HG03520 (cell line): ENCODE measurements around the gene PRR15L.
"Not testable (repeated sequence)": the region's sequence is repeated elsewhere in the genome, so short reads cannot be mapped to it uniquely, and the experiment has no call there.

Experiments used
- ATAC-seq: cut with Tn5 transposase; IDR thresholded peaks from one replicate; pipeline ENCODE4 v1.9.1; 2021; ENCODE audit warnings: mild to moderate bottlenecking, moderate library complexity; ENCODE audit not compliant: unreplicated experiment

The PRR15L gene

GRCh38 chr17:47957591-47958490, at the start of gene PRR15L:
PRR15L (minus strand) TSS chr17:47957883; CDS start chr17:47953234, 4,649 bp downstream.
- ATAC-seq, result no peak

GRCh38 chr17:48006936-48007709, 49.4 kb upstream of the PRR15L start:
- ATAC-seq, result no peak

- no peak for ATAC-seq
These were observed 47.3 kb upstream of the PRR15L start for GRCh38 chr17:48004983-48005382.

DNA sequence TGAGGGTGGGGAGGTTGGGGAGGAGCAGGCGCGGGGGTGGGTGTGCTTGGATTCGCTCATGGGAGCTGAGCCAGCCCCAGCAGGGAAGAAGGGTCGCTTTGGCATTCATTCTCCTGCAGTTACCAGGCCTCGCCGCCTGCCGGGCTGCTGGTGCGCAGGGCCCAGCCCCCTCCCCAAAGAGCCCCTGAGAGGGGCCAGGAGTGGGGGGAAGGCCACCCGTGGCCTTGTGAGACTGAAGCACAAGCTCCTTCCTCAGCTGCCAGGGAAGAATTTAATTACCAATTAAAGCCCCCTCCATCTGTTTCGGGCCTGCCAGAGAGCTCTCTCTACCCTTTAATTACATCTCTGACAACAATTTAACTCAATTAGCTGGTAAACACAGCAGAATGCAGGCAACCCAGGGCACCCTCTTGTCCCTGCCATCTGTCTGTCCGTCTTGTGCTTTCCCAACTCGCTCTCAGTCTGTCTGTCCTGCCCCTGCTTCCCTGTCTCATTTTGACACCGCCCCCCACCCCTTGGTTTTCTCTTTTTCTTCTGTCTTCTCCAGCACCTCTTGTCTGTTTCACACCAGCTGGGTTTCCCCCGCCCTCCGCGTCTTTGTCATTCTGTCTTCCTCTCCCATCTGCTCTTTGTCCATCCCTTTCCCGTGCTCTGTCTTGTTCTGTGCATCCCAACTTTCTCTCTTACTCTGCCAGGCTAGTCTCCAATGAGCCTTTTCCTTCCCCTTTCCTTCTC, 45.9 kb upstream of the PRR15L start:
- ATAC-seq, result no peak

DNA sequence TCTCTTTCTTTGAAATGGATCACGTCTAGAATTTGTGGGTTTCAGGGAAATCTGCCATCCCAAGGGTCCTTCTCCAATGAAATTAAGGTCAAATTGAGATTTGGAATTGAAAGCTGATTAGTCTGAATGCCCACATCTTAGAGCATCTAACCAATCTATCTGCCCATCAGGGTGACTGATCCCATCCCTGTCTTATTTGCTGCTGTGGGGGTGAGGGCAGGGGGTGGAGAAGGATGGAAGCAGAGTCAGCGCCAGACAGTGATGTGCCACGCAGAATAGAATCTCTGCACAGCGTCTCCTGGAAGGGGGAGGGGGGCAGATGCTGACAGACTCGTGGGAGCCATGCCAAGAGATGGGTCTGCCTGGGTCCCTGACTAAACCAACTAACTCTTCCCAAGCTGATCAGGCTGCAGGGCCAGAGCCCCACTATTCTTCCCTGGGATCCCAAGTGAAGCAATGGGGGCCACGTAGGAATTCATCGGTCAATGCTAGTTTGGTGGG, 45.3 kb upstream of the PRR15L start:
- ATAC-seq, result no peak

DNA sequence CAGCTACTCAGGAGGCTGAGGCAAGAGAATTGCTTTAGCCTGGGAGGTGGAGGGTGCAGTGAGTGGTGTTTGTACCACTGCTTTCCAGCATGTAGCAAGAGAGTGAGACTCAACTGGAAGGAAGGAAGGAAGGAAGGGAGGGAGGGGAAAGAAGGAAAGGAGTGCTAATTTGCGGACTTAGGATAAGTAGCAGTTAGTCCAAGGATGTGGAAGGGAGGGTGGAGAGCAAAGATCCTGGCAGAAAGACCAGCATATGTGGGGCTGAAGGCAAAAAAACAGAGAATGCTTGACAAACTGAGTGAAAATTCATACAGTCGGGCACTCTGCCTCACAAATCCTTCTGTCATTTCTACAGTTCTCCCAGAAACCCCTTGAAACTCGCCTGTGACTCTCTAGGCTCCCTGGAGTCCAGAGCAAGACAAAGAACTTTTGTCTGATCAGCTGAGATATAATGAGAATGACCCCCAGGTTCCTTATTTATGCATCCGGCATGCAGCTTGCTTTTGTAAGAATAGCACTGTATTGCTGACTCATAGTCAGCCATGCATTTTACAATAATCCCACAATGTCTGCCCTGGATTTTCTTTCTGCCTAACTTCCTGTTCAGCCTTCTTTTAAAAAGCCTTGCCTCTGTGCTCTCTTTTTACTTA, 44.7 kb upstream of the PRR15L start:
- no peak for ATAC-seq

DNA sequence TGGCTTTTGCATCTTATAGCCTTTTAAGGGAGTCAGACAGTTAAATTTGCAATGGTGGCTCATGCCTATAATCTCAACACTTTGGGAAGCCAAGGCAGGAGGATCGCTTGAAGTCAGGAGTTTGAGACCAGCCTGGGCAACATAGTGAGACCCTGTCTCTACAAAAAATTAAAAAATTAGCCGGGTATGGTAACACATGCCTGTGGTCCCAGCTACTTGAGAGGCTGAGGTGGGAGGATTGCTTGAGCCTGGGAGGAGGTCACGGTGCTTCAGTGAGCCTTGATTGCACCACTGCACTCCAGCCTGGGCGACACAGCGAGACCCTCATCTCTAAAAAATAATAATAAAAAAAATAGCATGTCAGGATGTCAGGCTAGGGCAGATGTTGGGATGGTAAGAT, 44.0 kb upstream of the PRR15L start:
- not testable (repeated sequence) for ATAC-seq

DNA sequence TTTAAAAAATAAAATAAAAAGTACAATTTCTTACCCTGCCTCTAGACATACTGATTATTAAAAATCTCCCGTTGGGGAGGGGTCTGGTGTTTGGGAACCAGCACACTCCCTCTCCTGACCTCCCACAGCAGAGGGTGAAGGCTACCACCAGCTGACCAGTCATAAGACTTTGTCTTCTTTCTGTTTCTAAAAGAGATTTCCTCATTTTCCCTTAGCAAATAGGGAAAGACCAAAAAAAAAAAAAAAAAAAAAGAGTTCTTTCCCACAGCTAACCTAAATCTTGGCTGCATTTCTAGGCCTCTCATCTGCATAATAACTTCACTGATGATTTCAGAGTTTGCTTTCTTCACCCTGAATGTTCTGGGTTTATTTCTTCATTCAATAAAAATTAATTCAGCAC, 43.5 kb upstream of the PRR15L start:
- no peak for ATAC-seq

- ATAC-seq, result no peak
These were observed 41.9 kb upstream of the PRR15L start for GRCh38 chr17:47999582-47999981.

DNA sequence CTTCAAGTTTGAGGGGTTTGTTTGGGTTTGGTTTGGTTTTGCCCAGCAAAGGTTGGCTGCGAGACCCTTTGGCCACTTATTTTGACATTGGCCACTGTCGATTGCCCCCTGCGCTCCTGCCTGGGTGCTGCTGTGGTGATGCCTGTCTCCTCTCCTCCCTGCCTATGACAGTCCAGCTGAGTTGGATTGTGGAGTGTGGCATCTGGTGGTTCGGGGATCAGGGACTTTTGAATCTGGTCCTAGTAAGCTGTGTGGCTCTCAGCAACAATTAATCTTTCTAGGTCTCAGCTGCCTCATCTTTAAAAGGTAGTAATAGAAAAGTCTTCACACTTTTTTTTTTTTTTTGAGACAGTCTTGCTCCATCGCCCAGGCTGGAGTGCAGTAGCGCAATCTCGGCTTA, 40.4 kb upstream of the PRR15L start:
- no peak for ATAC-seq

DNA sequence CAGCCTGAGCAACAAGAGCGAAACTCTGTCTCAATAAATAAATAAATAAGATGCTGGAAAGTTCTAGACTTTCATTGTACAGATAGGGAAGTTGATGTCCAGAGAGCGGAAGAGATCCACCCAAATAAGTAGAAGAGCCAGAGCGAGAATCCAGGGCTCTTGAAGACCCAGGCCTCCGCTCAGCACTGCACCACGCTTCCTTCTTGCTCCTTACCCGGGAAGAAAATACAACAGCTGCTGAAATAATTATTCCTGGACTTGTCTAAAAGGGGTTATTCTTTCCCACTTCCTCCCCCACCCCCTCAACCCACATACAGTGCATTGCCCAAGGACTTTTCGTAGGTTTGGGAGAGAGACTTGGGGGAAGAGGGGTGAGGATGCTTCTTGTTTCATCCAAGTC, 39.9 kb upstream of the PRR15L start:
- no peak for ATAC-seq

- ATAC-seq, result no peak
These were observed 38.5 kb upstream of the PRR15L start for GRCh38 chr17:47996201-47996600.

DNA sequence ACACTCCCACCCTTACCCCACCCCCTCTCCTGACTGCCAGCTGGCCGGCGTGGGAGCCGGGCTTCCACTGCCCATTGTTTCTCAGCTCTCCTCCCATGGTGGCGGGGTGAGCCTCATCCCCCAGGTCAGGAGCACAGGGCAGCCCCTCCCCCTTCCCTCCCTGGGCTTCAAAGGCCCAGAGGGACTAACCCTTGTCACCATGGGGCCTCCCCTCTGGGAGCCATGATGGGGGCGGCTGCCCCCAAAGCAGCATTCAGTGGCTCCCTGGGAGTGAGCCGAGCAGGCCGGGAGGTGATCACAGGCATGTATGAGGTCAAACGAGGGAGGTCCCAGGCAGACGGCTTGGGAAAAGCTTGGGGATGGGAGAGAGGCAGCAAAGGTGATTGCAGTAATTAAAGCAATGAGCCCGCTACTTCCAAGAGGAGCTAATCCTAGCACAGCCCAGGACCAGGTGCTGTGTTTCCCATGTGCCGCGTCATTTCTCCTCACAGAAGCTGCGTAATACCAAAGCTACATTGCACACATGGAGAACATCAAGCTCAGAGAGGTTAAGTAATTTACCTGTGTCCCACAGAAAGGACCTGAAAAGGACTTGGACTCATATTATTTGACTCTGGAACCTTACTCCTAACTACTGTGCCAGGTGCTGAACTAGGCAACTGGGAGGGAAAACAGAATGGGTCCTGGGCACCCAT, 37.7 kb upstream of the PRR15L start:
- ATAC-seq, result no peak

- ATAC-seq, result no peak
These were observed 37.0 kb upstream of the PRR15L start for GRCh38 chr17:47994724-47995123.

GRCh38 chr17:47993964-47994363, 36.3 kb upstream of the PRR15L start:
- no peak for ATAC-seq

DNA sequence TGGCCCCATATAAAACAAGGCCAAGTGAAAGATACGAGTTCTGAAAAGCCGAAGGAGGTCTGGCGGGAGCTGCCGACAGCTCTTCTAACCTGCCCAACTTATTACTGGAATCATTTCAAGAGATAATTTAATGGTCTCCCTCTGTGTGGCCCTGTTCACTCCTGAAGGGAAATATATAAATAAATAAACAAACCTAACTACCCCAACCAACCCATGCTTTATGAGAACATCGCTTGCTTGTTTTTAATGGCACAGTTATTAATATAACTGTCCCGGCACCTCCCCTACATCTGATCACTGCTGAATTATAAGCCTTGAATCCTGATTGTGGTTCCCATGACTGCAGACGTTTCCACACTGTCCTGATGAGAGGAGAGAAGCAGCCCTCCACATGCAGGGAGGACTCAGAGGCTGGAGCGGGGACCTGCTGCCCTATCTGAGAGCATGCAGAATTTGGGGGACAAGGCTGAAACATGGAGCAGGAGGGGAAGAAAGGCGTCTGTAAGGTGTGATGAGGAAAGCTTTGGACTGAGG, 35.4 kb upstream of the PRR15L start:
- ATAC-seq, result no peak

DNA sequence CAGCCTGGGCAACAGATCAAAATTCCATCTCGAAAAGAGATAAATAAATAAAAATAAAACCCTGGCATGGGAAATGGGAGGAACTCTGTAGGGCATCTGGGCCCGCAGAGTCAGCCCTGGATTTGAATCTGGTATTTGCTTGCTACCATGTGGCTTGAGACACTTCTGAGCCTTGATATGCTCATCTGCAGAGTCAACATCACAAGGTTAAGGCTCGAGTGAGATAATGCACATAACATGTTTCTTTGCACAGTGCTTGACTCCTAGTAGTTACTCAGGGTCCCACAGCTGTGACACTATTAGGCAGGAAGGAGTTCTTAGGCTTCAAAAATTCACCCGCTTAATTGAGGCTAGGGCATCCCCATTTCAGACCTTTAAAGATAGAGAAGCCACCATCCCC, 34.5 kb upstream of the PRR15L start:
- ATAC-seq, result no peak

DNA sequence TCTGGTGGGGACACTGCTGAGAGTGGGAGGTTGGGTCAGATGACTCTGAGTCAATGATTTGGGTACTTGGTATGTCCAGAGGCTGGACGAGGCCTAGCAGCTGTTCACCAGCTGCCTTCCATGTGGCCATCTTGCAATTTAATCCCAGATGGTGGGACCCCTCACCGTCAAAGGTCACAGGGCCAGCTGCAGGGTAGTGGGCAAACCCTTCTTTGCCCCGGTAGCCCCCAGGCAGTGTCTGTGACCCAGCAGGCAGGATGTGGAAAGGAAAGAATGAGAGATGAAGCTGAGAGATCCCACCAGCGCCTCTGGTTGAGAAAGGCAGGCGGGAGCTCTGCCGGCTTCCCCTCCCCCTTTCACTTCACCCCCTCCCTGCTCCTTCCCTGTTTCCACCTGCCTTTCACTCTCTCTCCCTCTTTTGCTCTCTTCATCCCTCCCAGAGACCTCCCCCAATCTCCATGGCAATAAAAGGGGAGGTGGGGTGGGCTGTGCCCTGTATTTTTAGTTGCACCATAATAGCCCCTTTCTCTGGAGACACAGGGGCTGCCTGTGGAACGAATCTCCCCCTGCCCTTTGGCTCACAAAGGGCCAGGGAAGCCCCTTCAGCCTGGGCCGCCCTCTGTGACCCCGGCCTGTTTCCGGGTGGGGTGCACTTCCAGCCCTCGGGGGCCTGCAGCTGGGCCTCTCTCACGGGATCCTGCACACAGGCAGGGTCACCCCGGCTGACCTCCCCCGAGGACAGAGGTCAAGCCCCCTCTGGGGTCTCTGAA, 33.5 kb upstream of the PRR15L start:
- ATAC-seq, result no peak

DNA sequence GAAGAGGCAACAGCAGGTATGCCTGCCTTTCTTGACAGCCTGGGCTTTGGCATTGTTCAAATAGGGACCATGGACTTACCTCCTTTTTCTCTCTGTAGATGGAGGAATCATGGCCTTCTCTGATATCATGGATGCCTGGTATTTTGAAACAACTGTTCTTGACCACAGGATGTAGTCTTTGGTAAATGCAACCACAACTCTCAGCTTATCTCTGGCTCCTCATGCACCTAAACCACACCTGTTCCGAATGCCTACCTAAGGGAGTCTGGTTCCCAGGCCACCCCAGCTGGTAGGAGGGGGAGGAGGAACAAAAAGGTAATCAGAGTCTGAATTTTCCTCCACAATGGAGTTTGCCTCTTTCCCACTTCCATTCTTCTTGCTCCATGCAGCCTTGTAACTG, 32.0 kb upstream of the PRR15L start:
- no peak for ATAC-seq
